WTC11 (cell line): Measurements from ENCODE around the gene TUBGCP2. TPM values are rescaled to one million over a fixed set of nuclear protein-coding genes. Genes with fewer than 3 reads are reported as not detected.

Source experiments
- ATAC-seq: fragments of 200-7000 bp; cut with Tn5 transposase; 2 replicates; pipeline ENCODE4 v1.10.0; 2021; ENCODE audit warnings: mild to moderate bottlenecking, moderate library complexity
- CTCF ChIA-PET: fragments of 300-600 bp; sonication (Branson Sonifier 250); formaldehyde crosslinking; loops from one replicate; lab custom pipeline; 2021; ENCODE audit warnings: antibody characterized with exemption; lab: Charles Lee
- POLR2A ChIA-PET: fragments of 350-600 bp; sonication (Branson Sonifier 250); formaldehyde crosslinking; loops from one replicate; lab custom pipeline; 2021; ENCODE audit warnings: antibody characterized with exemption; lab: Charles Lee
- DNase-seq: peaks from one replicate; pipeline ENCODE4 v3.0.0; 2021; ENCODE audit warnings: low spot score
- H3K27ac Mint-ChIP-seq: 2 replicates; pipeline ENCODE4 v1.8.0; 2021; ENCODE audit warnings: mixed read lengths
- H3K27me3 Mint-ChIP-seq: 2 replicates; pipeline ENCODE4 v1.8.0; 2021; ENCODE audit warnings: low read depth, mild to moderate bottlenecking, moderate library complexity, mixed read lengths
- H3K36me3 Mint-ChIP-seq: 2 replicates; pipeline ENCODE4 v1.8.0; 2021; ENCODE audit warnings: mixed read lengths
- H3K4me1 Mint-ChIP-seq: 2 replicates; pipeline ENCODE4 v1.8.0; 2022; ENCODE audit warnings: mixed read lengths
- H3K4me3 Mint-ChIP-seq: 2 replicates; pipeline ENCODE4 v1.8.0; 2021; ENCODE audit warnings: mild to moderate bottlenecking, moderate library complexity, mixed read lengths
- H3K9me3 Mint-ChIP-seq: 2 replicates; pipeline ENCODE4 v1.8.0; 2021; ENCODE audit warnings: mixed read lengths
- CBFB ChIP-seq: sonication (generic); formaldehyde crosslinking; IDR thresholded peaks from 2 replicates; pipeline ENCODE4 v1.8.1; 2022; ENCODE audit warnings: mild to moderate bottlenecking, low read depth, missing genetic modification reagents
- ELF4 ChIP-seq: sonication (generic); formaldehyde crosslinking; IDR thresholded peaks from 2 replicates; pipeline ENCODE4 v1.8.1; 2022; ENCODE audit warnings: low read depth, mild to moderate bottlenecking, moderate library complexity, missing genetic modification reagents
- FOXP1 ChIP-seq: sonication (generic); formaldehyde crosslinking; IDR thresholded peaks from 2 replicates; pipeline ENCODE4 v1.8.0; 2022; ENCODE audit warnings: missing genetic modification reagents, mild to moderate bottlenecking, moderate library complexity, borderline replicate concordance
- GRHL2 ChIP-seq: fragments of 250-450 bp; sonication (Bioruptor Pico); IDR thresholded peaks from 2 replicates; pipeline ENCODE4 v1.8.0; 2022; ENCODE audit warnings: mild to moderate bottlenecking, moderate library complexity; ENCODE audit not compliant: insufficient replicate concordance, severe bottlenecking
- KAT7 ChIP-seq: sonication (generic); formaldehyde crosslinking; IDR thresholded peaks from 2 replicates; pipeline ENCODE4 v1.8.1; 2023; ENCODE audit warnings: missing genetic modification reagents, mild to moderate bottlenecking, borderline replicate concordance
- MYBL2 ChIP-seq: sonication (generic); formaldehyde crosslinking; IDR thresholded peaks from 2 replicates; pipeline ENCODE4 v1.8.1; 2023; ENCODE audit warnings: mild to moderate bottlenecking, moderate library complexity, missing genetic modification reagents
- NR3C1 ChIP-seq: sonication (generic); formaldehyde crosslinking; conservative IDR thresholded peaks from 2 replicates; pipeline ENCODE4 v1.8.1; 2023; ENCODE audit warnings: low read depth, mild to moderate bottlenecking, missing genetic modification reagents
- PRRX2 ChIP-seq: fragments of 250-450 bp; sonication (Bioruptor Pico); IDR thresholded peaks from 2 replicates; pipeline ENCODE4 v1.8.0; 2021; ENCODE audit warnings: mild to moderate bottlenecking
- SP1 ChIP-seq: sonication (generic); formaldehyde crosslinking; conservative IDR thresholded peaks from 2 replicates; pipeline ENCODE4 v1.8.1; 2022; ENCODE audit warnings: missing genetic modification reagents
- TP53 ChIP-seq: sonication (generic); formaldehyde crosslinking; IDR thresholded peaks from 2 replicates; pipeline ENCODE4 v1.8.1; 2023; ENCODE audit warnings: mild to moderate bottlenecking, missing genetic modification reagents
- ZBTB21 ChIP-seq: sonication (generic); formaldehyde crosslinking; IDR thresholded peaks from 2 replicates; pipeline ENCODE4 v1.8.1; 2023; ENCODE audit warnings: mild to moderate bottlenecking, missing genetic modification reagents, borderline replicate concordance
- ZNF317 ChIP-seq: sonication (generic); formaldehyde crosslinking; IDR thresholded peaks from 2 replicates; pipeline ENCODE4 v1.8.1; 2023; ENCODE audit warnings: low read depth, mild to moderate bottlenecking, moderate library complexity, missing genetic modification reagents, borderline replicate concordance
- ZNF671 ChIP-seq: fragments of 250-450 bp; sonication (Bioruptor Pico); IDR thresholded peaks from 2 replicates; pipeline ENCODE4 v1.8.0; 2021; ENCODE audit warnings: mild to moderate bottlenecking
- total RNA-seq: library from RNA; stranded (reverse); gene quantifications from 3 replicates; pipeline ENCODE4 v1.2.3, GENCODE V29; 2021
- TF ChIP-seq, protein P1 (sequence below): sonication (generic); formaldehyde crosslinking; IDR thresholded peaks from 2 replicates; pipeline ENCODE4 v1.8.0; 2022; ENCODE audit warnings: missing genetic modification reagents
- TF ChIP-seq, protein P2 (sequence below): sonication (generic); formaldehyde crosslinking; IDR thresholded peaks from 2 replicates; pipeline ENCODE4 v1.8.1; 2023; ENCODE audit warnings: mild to moderate bottlenecking, missing genetic modification reagents, moderate library complexity
- TF ChIP-seq, protein P3 (sequence below): sonication (generic); formaldehyde crosslinking; IDR thresholded peaks from 2 replicates; pipeline ENCODE4 v1.8.1; 2023; ENCODE audit warnings: mild to moderate bottlenecking, missing genetic modification reagents
- TF ChIP-seq, protein P4 (sequence below): sonication (generic); formaldehyde crosslinking; IDR thresholded peaks from 2 replicates; pipeline ENCODE4 v1.8.0; 2022; ENCODE audit warnings: mild to moderate bottlenecking, missing genetic modification reagents
- TF ChIP-seq, protein P5 (sequence below): sonication (generic); formaldehyde crosslinking; IDR thresholded peaks from 2 replicates; pipeline ENCODE4 v1.8.1; 2023; ENCODE audit warnings: mild to moderate bottlenecking, missing genetic modification reagents, moderate library complexity
- TF ChIP-seq, protein P6 (sequence below): sonication (generic); formaldehyde crosslinking; IDR thresholded peaks from 2 replicates; pipeline ENCODE4 v1.8.1; 2023; ENCODE audit warnings: mild to moderate bottlenecking, missing genetic modification reagents, borderline replicate concordance

Gene TUBGCP2
- total RNA-seq, 1 experiment from 2014 or later = 62.5 TPM

DNA sequence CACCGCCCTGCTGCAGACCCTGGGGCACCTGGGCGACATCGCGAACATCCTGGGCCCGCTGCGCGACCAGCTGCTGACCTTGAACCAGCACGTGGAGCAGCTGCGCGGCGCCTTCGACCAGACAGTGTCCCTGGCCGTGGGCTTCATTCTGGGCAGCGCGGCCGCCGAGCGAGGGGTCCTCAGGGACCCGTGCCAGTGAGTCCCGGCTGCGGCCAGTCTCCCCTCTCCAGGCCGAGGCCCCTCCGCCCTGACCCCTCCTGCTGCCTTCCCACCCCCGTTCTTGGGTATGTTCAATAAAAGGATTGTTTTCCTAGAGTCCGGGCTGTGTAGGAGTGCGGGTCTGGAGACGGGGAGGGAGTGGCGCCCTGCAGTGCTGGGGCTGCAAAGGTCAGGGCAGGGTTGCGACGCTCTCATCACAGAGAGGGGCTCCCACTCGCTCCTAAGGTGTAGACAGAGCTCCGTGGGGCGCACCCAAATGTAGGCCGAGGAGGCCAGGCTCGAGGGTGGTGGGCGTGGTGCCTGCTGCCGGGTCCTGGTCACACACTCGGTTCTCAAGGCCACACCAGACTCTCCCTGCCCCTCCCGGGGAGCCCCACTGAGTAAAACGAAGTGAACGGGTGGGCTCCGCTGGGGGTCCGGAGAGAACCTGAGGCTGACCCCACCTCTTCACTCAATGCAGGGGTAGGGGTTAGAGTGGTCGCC is 77.3 kb downstream of the TUBGCP2 start (continued):
- TF ChIP-seq GRHL2 (CRISPR knock-in tag) = no peak
- TF ChIP-seq, protein P1, sequence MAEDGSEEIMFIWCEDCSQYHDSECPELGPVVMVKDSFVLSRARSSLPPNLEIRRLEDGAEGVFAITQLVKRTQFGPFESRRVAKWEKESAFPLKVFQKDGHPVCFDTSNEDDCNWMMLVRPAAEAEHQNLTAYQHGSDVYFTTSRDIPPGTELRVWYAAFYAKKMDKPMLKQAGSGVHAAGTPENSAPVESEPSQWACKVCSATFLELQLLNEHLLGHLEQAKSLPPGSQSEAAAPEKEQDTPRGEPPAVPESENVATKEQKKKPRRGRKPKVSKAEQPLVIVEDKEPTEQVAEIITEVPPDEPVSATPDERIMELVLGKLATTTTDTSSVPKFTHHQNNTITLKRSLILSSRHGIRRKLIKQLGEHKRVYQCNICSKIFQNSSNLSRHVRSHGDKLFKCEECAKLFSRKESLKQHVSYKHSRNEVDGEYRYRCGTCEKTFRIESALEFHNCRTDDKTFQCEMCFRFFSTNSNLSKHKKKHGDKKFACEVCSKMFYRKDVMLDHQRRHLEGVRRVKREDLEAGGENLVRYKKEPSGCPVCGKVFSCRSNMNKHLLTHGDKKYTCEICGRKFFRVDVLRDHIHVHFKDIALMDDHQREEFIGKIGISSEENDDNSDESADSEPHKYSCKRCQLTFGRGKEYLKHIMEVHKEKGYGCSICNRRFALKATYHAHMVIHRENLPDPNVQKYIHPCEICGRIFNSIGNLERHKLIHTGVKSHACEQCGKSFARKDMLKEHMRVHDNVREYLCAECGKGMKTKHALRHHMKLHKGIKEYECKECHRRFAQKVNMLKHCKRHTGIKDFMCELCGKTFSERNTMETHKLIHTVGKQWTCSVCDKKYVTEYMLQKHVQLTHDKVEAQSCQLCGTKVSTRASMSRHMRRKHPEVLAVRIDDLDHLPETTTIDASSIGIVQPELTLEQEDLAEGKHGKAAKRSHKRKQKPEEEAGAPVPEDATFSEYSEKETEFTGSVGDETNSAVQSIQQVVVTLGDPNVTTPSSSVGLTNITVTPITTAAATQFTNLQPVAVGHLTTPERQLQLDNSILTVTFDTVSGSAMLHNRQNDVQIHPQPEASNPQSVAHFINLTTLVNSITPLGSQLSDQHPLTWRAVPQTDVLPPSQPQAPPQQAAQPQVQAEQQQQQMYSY (CRISPR knock-in tag) = peak; percentile 20; the same call in 1 of the 2 replicates

DNA sequence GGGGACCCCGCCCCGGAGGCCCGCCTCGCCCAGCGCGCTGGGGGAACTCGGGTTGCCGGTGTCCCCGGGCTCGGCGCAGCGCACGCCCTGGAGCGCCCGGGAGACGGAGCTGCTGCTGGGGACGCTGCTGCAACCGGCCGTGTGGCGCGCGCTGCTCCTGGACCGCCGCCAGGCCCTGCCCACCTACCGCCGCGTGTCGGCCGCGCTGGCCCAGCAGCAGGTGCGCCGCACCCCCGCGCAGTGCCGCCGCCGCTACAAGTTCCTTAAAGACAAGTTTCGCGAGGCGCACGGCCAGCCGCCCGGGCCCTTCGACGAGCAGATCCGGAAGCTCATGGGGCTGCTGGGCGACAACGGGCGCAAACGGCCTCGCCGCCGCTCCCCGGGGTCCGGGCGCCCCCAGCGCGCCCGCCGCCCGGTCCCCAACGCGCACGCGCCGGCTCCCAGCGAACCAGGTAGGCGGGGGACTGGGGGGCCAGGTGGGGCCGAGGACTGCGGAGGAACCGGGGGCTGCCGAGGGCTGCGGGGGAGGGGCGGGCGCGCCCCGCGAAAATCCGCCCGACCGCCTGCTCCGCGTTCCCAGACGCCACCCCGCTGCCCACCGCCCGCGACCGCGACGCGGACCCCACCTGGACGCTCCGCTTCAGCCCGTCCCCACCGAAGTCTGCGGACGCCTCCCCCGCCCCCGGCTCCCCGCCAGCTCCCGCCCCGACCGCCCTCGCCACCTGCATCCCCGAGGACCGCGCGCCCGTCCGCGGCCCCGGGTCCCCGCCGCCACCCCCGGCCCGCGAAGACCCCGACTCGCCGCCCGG is 78.1 kb downstream of the TUBGCP2 start:
- Mint-ChIP-seq H3K4me1 (peaks cover 52% of the 10 kb centered on the region), H3K27ac (no peak overlapping the region), H3K9me3 (no peaks in the 10 kb centered on the region), H3K4me3 (peak overlapping the region; percentile 58), H3K36me3 (peaks cover 4% of the 10 kb centered on the region), H3K27me3 (peaks cover 55% of the 10 kb centered on the region)
- ChIA-PET POLR2A (no interaction called here), CTCF (no interaction called here)
- peak; percentile 56 for DNase-seq
- no peak for ATAC-seq
- TF ChIP-seq, protein P2, sequence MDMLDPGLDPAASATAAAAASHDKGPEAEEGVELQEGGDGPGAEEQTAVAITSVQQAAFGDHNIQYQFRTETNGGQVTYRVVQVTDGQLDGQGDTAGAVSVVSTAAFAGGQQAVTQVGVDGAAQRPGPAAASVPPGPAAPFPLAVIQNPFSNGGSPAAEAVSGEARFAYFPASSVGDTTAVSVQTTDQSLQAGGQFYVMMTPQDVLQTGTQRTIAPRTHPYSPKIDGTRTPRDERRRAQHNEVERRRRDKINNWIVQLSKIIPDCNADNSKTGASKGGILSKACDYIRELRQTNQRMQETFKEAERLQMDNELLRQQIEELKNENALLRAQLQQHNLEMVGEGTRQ (CRISPR knock-in tag) = 0 out of 2 replicates have a peak, but pooled peaks have one; percentile 12
- TF ChIP-seq, protein P3, sequence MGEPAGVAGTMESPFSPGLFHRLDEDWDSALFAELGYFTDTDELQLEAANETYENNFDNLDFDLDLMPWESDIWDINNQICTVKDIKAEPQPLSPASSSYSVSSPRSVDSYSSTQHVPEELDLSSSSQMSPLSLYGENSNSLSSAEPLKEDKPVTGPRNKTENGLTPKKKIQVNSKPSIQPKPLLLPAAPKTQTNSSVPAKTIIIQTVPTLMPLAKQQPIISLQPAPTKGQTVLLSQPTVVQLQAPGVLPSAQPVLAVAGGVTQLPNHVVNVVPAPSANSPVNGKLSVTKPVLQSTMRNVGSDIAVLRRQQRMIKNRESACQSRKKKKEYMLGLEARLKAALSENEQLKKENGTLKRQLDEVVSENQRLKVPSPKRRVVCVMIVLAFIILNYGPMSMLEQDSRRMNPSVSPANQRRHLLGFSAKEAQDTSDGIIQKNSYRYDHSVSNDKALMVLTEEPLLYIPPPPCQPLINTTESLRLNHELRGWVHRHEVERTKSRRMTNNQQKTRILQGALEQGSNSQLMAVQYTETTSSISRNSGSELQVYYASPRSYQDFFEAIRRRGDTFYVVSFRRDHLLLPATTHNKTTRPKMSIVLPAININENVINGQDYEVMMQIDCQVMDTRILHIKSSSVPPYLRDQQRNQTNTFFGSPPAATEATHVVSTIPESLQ (CRISPR knock-in tag) = no peak
- TF ChIP-seq ZNF317 (no peak), TP53 (CRISPR knock-in tag) (no peak), ELF4 (CRISPR knock-in tag) (peak; percentile 83; the same call in 1 of the 2 replicates), KAT7 (CRISPR knock-in tag) (no peak), ZNF671 (CRISPR knock-in tag) (no peak), FOXP1 (CRISPR knock-in tag) (peak; percentile 96), PRRX2 (CRISPR knock-in tag) (no peak), MYBL2 (CRISPR knock-in tag) (no peak), CBFB (CRISPR knock-in tag) (no peak), NR3C1 (CRISPR knock-in tag) (no peak), ZBTB21 (CRISPR knock-in tag) (no peak), SP1 (CRISPR knock-in tag) (no peak)
- TF ChIP-seq, protein P4, sequence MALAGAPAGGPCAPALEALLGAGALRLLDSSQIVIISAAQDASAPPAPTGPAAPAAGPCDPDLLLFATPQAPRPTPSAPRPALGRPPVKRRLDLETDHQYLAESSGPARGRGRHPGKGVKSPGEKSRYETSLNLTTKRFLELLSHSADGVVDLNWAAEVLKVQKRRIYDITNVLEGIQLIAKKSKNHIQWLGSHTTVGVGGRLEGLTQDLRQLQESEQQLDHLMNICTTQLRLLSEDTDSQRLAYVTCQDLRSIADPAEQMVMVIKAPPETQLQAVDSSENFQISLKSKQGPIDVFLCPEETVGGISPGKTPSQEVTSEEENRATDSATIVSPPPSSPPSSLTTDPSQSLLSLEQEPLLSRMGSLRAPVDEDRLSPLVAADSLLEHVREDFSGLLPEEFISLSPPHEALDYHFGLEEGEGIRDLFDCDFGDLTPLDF (CRISPR knock-in tag) = no peak
- TF ChIP-seq, protein P5, sequence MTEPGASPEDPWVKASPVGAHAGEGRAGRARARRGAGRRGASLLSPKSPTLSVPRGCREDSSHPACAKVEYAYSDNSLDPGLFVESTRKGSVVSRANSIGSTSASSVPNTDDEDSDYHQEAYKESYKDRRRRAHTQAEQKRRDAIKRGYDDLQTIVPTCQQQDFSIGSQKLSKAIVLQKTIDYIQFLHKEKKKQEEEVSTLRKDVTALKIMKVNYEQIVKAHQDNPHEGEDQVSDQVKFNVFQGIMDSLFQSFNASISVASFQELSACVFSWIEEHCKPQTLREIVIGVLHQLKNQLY (CRISPR knock-in tag) = no peak
- TF ChIP-seq, protein P6, sequence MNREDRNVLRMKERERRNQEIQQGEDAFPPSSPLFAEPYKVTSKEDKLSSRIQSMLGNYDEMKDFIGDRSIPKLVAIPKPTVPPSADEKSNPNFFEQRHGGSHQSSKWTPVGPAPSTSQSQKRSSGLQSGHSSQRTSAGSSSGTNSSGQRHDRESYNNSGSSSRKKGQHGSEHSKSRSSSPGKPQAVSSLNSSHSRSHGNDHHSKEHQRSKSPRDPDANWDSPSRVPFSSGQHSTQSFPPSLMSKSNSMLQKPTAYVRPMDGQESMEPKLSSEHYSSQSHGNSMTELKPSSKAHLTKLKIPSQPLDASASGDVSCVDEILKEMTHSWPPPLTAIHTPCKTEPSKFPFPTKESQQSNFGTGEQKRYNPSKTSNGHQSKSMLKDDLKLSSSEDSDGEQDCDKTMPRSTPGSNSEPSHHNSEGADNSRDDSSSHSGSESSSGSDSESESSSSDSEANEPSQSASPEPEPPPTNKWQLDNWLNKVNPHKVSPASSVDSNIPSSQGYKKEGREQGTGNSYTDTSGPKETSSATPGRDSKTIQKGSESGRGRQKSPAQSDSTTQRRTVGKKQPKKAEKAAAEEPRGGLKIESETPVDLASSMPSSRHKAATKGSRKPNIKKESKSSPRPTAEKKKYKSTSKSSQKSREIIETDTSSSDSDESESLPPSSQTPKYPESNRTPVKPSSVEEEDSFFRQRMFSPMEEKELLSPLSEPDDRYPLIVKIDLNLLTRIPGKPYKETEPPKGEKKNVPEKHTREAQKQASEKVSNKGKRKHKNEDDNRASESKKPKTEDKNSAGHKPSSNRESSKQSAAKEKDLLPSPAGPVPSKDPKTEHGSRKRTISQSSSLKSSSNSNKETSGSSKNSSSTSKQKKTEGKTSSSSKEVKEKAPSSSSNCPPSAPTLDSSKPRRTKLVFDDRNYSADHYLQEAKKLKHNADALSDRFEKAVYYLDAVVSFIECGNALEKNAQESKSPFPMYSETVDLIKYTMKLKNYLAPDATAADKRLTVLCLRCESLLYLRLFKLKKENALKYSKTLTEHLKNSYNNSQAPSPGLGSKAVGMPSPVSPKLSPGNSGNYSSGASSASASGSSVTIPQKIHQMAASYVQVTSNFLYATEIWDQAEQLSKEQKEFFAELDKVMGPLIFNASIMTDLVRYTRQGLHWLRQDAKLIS = no peak
